GM12878 (cell line): Measurements from ENCODE around the gene PI16. TPM values are rescaled to one million over a fixed set of nuclear protein-coding genes. Genes with fewer than 3 reads are reported as not detected.

ENCODE experiments used
- BRCA1 ChIP-seq: IDR thresholded peaks from 2 replicates; pipeline ENCODE4 v1.6.1; 2011; ENCODE audit warnings: low read depth, low read length, improper control_type of control experiment
- CBFB ChIP-seq: IDR thresholded peaks from 2 replicates; pipeline ENCODE4 v1.6.1; 2016; ENCODE audit warnings: antibody characterized with exemption, low read depth
- HDAC2 ChIP-seq: fragments of 200-600 bp; sonication (generic); IDR thresholded peaks from 2 replicates; pipeline ENCODE4 v1.6.1; 2017
- JUND ChIP-seq: IDR thresholded peaks from 2 replicates; pipeline ENCODE4 v1.6.1; 2012; ENCODE audit warnings: low read depth, mild to moderate bottlenecking, low read length, improper control_type of control experiment, moderate library complexity
- NFYA ChIP-seq: IDR thresholded peaks from 2 replicates; pipeline ENCODE4 v1.6.1; 2011; ENCODE audit warnings: low read depth, mild to moderate bottlenecking, low read length, improper control_type of control experiment, borderline replicate concordance
- PAX8 ChIP-seq: fragments of 450-650 bp; IDR thresholded peaks from 2 replicates; pipeline ENCODE4 v1.6.1; 2017; ENCODE audit warnings: mild to moderate bottlenecking, moderate library complexity
- RBBP5 ChIP-seq: fragments of 200-600 bp; sonication (generic); conservative IDR thresholded peaks from 2 replicates; pipeline ENCODE4 v1.6.1; 2016
- REST ChIP-seq: IDR thresholded peaks from 2 replicates; pipeline ENCODE4 v1.6.1; 2012; ENCODE audit warnings: mild to moderate bottlenecking, low read depth, low read length
- ZBTB11 ChIP-seq: fragments of 450-650 bp; formaldehyde crosslinking; IDR thresholded peaks from 2 replicates; pipeline ENCODE4 v1.5.0; 2022; ENCODE audit warnings: mild to moderate bottlenecking, missing genetic modification characterization
- polyA plus RNA-seq, 11 experiments: library from polyadenylated mRNA; depleted of rRNA in 4 of 11; unstranded in 6 of 11; stranded (reverse) in 5 of 11; fragments of >200 nt; fragmentation: Nextera tagmentation in 4 of 11; fragmentation: Illumina TruSeq in 1 of 11; extraction: Ambion mirVana in 4 of 11; extraction: Trizol in 1 of 11; gene quantifications; 1 replicate in 1 of 11; 2 replicates in 10 of 11; pipeline versions ENCODE4 v1.2.1 to v1.2.3, GENCODE V29; 2011 to 2016; ENCODE audit warnings: inconsistent platforms in 2 of 11, missing spikeins in 2 of 11, low read depth in 1 of 11
- total RNA-seq, 4 experiments: library from RNA; depleted of rRNA in 3 of 4; stranded (reverse); fragments of >200 nt in 3 of 4; fragmentation: Illumina TruSeq in 1 of 4; extraction: Trizol in 1 of 4; gene quantifications; 2 replicates each; pipeline versions ENCODE4 v1.2.1 to v1.2.3, GENCODE V29; 2013 to 2021

PI16 gene
- total and polyA plus RNA-seq, 10 of the 15 experiments (the other 5 are each of a cell fraction or from before 2014, with no cell fraction given): 0.08 to 0.12 TPM; not detected in 8

- TF ChIP-seq ZBTB11 (CRISPR knock-in tag) (peak; percentile 50; the same call in 1 of the 2 replicates), JUND (peak; percentile 98), PAX8 (no peak), HDAC2 (no peak), BRCA1 (peak; percentile 29; the same call in 1 of the 2 replicates), NFYA (no peak), CBFB (no peak), RBBP5 (no peak), REST (no peak)
These were observed 31.5 kb downstream of the PI16 start, which contains the start of gene MTCH1 (continued) for GRCh38 chr6:36985808-36986703.
